ENCODE data around the gene COL6A2. TPM values are rescaled to one million over a fixed set of nuclear protein-coding genes. Genes with fewer than 3 reads are reported as not detected.

COL6A2 gene
- total and polyA plus RNA-seq, 10 of the 15 experiments (the other 5 are each of a cell fraction or from before 2014, with no cell fraction given): 0.16 to 1.3 (median 0.34) TPM; not detected in 7

GRCh38 chr21:46080171-46081021, 17.5 kb upstream of the COL6A2 start:
- ATAC-seq (no peak), DNase-seq (ENCODE audit: low read depth, low spot score) (no peak), FAIRE-seq (no peak)
- H3K27ac ChIP-seq (ENCODE audit: control insufficient read depth, insufficient read depth): no peak overlapping the region
- CTCF ChIA-PET: no interaction called here
- SMC1A ChIA-PET (ENCODE audit: uncharacterized antibody, unreplicated experiment): no interaction called here
- TF ChIP-seq TAF1 (IDR thresholded peaks at IDR 0.05; ENCODE audit: borderline replicate concordance, low read depth, low read length) (no peak), RAD21 (IDR thresholded peaks at IDR 0.05; ENCODE audit: insufficient read depth, low read depth, low read length) (no peak), PBX3 (IDR thresholded peaks at IDR 0.05; ENCODE audit: insufficient replicate concordance, low read depth, low read length) (no peak), NKRF (conservative IDR thresholded peaks at IDR 0.05) (no peak)
- no peaks in the 10 kb centered on the region for H3K4me1 ChIP-seq (ENCODE audit: control insufficient read depth, insufficient read depth, low read length)
- no peaks in the 10 kb centered on the region for H3K36me3 ChIP-seq (ENCODE audit: control insufficient read depth in 2 of 2, insufficient read depth in 2 of 2, low read length in 1 of 2)
- H4K20me1 ChIP-seq (ENCODE audit: control insufficient read depth, insufficient read depth): no peaks in the 10 kb centered on the region
- no peaks in the 10 kb centered on the region for H3K79me2 ChIP-seq (ENCODE audit: control insufficient read depth, insufficient read depth, low read length)
- intact Hi-C loops (cut with micrococcal nuclease; ENCODE audit: unreplicated experiment): no loop called here
- H2AFZ ChIP-seq (ENCODE audit: control insufficient read depth, low read depth, low read length): no peak overlapping the region
- POLR2A ChIA-PET: no interaction called here
- no peak overlapping the region for H3K4me3 ChIP-seq
- BruUV-seq (replicated peaks): no TSS peak
- 34% methylated on average over 29 of the region's 30 CpGs for WGBS (ENCODE audit: insufficient coverage, insufficient replicate concordance, low lambda C conversion rate, missing lambda C conversion rate)
- in situ Hi-C loops (cut with MboI): no loop called here
- no peak overlapping the region for H3K4me2 ChIP-seq (ENCODE audit: control insufficient read depth, insufficient read depth)
- no peaks in the 10 kb centered on the region; the same call in 2 of the 3 replicates for H3K9me3 ChIP-seq (replicated peaks; ENCODE audit: control insufficient read depth, insufficient read depth, low read length)
- no peaks in the 10 kb centered on the region for H3K27me3 ChIP-seq (replicated peaks in 1 of 2; ENCODE audit: control insufficient read depth in 2 of 2, insufficient read depth in 2 of 2, low read length in 1 of 2)
- RAD21 ChIA-PET (ENCODE audit: unreplicated experiment): no interaction called here
- no peak overlapping the region for H3K9ac ChIP-seq (ENCODE audit: control insufficient read depth, insufficient read depth, low read length)
